GM12878 (cell line): Measurements from ENCODE around the gene PDE10A. TPM values are rescaled to one million over a fixed set of nuclear protein-coding genes. Genes with fewer than 3 reads are reported as not detected.
A peak's percentile ranks its signal among the peaks of the same experiment; 100 is the strongest.

ENCODE experiments used
- ASH2L ChIP-seq: fragments of 300-600, 200-600 bp; sonication (generic); IDR thresholded peaks from 2 replicates; pipeline ENCODE4 v1.6.1; 2017; ENCODE audit warnings: low read depth, mild to moderate bottlenecking, borderline replicate concordance
- BCL3 ChIP-seq: IDR thresholded peaks from 2 replicates; pipeline ENCODE4 v1.6.1; 2011; ENCODE audit warnings: borderline replicate concordance, low read depth, mild to moderate bottlenecking, moderate library complexity, low read length; ENCODE audit not compliant: insufficient read depth, poor library complexity, severe bottlenecking
- BHLHE40 ChIP-seq, 2 experiments: fragments of 450-650 bp in 1 of 2; IDR thresholded peaks; 2 replicates each; pipeline ENCODE4 v1.6.1; 2011 to 2017; ENCODE audit warnings: low read depth in 2 of 2, borderline replicate concordance in 1 of 2, improper control_type of control experiment in 1 of 2, low read length in 1 of 2, mild to moderate bottlenecking in 1 of 2
- CBX3 ChIP-seq: fragments of 200-600 bp; sonication (generic); IDR thresholded peaks from 2 replicates; pipeline ENCODE4 v1.6.1; 2016; ENCODE audit warnings: low read depth, borderline replicate concordance
- CREB1 ChIP-seq: IDR thresholded peaks from 2 replicates; pipeline ENCODE4 v1.6.1; 2012; ENCODE audit warnings: low read depth, mild to moderate bottlenecking, inconsistent platforms
- E4F1 ChIP-seq: fragments of 450-650 bp; IDR thresholded peaks from 2 replicates; pipeline ENCODE4 v1.6.1; 2018; ENCODE audit warnings: borderline replicate concordance, mild to moderate bottlenecking; ENCODE audit not compliant: partially characterized antibody
- IKZF1 ChIP-seq: fragments of 450-650 bp; conservative IDR thresholded peaks from 2 replicates; pipeline ENCODE4 v1.6.1; 2017; ENCODE audit warnings: antibody characterized with exemption, mild to moderate bottlenecking
- NBN ChIP-seq: fragments of 450-650 bp; IDR thresholded peaks from 2 replicates; pipeline ENCODE4 v1.6.1; 2016
- SMARCA5 ChIP-seq: fragments of 450-650 bp; IDR thresholded peaks from 2 replicates; pipeline ENCODE4 v1.6.1; 2017; ENCODE audit warnings: mild to moderate bottlenecking
- SMC3 ChIP-seq: IDR thresholded peaks from 2 replicates; pipeline ENCODE4 v1.6.1; 2011; ENCODE audit warnings: low read length, improper control_type of control experiment, borderline replicate concordance
- SP1 ChIP-seq: IDR thresholded peaks from one replicate; pipeline ENCODE4 v1.6.1; 2011; ENCODE audit warnings: low read depth, low read length
- ZBTB33 ChIP-seq: fragments of 450-650 bp; IDR thresholded peaks from 2 replicates; pipeline ENCODE4 v1.6.1; 2017; ENCODE audit warnings: mild to moderate bottlenecking
- polyA plus RNA-seq, 11 experiments: library from polyadenylated mRNA; depleted of rRNA in 4 of 11; unstranded in 6 of 11; stranded (reverse) in 5 of 11; fragments of >200 nt; fragmentation: Nextera tagmentation in 4 of 11; fragmentation: Illumina TruSeq in 1 of 11; extraction: Ambion mirVana in 4 of 11; extraction: Trizol in 1 of 11; gene quantifications; 1 replicate in 1 of 11; 2 replicates in 10 of 11; pipeline versions ENCODE4 v1.2.1 to v1.2.3, GENCODE V29; 2011 to 2016; ENCODE audit warnings: inconsistent platforms in 2 of 11, missing spikeins in 2 of 11, low read depth in 1 of 11
- total RNA-seq, 4 experiments: library from RNA; depleted of rRNA in 3 of 4; stranded (reverse); fragments of >200 nt in 3 of 4; fragmentation: Illumina TruSeq in 1 of 4; extraction: Trizol in 1 of 4; gene quantifications; 2 replicates each; pipeline versions ENCODE4 v1.2.1 to v1.2.3, GENCODE V29; 2013 to 2021
- TF ChIP-seq, protein P1 (sequence below): IDR thresholded peaks from 2 replicates; pipeline ENCODE4 v1.6.1; 2011; ENCODE audit warnings: low read depth, mild to moderate bottlenecking, low read length, moderate library complexity, borderline replicate concordance; ENCODE audit errors: extremely low read depth
- TF ChIP-seq, protein P2 (sequence below): fragments of 450-650 bp; IDR thresholded peaks from 2 replicates; pipeline ENCODE4 v1.6.1; 2017; ENCODE audit warnings: mild to moderate bottlenecking, moderate library complexity
- TF ChIP-seq, protein P3 (sequence below): fragments of 450-650 bp; conservative IDR thresholded peaks from 2 replicates; pipeline ENCODE4 v1.6.1; 2017; ENCODE audit warnings: mild to moderate bottlenecking, moderate library complexity

PDE10A gene
- total and polyA plus RNA-seq, 10 of the 15 experiments (the other 5 are each of a cell fraction or from before 2014, with no cell fraction given) = under 0.01 to 1.3 (median 0.03) TPM; not detected in 2

DNA sequence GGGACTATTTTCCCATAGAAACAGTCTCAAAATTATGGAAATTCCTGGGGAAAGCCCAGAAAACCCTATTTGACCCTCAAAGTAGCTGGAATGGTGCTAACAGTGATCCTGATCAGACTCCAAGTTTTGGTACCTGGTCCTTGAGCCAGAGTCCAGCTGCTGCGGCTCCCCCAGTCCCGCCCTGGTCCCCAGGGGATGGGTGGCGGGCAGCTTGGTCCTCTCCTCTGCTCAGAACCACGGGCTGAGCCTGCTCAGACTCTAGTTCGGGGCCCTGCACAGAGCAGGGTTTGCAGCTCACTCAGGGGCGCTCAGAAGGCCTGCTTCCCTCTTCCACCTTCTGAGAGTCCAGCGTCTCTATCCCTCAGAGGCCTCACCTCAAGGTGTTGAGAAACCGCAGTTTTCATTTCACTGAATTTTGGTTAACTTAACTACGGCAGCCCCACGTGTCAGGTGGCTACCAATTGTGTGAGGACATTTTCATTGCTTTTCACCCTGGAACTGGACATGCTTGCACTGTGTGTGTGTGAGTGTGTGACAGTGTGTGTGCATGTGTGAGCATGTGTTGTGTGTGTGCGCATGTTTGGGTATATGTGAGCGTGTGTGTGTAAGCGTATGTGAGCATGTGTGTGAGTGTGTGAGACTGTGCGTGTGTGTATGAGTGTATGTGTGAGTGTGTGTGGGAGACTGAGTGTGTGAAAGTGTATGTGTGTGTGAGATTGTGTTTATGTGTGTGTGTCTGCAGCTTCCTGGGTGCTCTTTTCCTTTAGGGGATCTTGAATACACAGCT, 44.2 kb upstream of the PDE10A start (continued):
- TF ChIP-seq BCL3 (peak; percentile 99), IKZF1 (0 out of 2 replicates have a peak, but pooled peaks have one; percentile 14), BHLHE40 (IDR thresholded peaks at IDR 0.05; ENCODE audit: borderline replicate concordance in 1 of 2, low read depth in 2 of 2, low read length in 1 of 2) (peak in 1 of 2 experiments; percentile 30; a peak in 1 of 4 replicates), CREB1 (no peak), E4F1 (no peak), SP1 (no peak), ASH2L (no peak), ZBTB33 (no peak), SMARCA5 (no peak), CBX3 (no peak), SMC3 (no peak), NBN (peak; percentile 63; the same call in 1 of the 2 replicates)
- TF ChIP-seq, protein P1, sequence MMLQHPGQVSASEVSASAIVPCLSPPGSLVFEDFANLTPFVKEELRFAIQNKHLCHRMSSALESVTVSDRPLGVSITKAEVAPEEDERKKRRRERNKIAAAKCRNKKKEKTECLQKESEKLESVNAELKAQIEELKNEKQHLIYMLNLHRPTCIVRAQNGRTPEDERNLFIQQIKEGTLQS = no peak
- TF ChIP-seq, protein P2, sequence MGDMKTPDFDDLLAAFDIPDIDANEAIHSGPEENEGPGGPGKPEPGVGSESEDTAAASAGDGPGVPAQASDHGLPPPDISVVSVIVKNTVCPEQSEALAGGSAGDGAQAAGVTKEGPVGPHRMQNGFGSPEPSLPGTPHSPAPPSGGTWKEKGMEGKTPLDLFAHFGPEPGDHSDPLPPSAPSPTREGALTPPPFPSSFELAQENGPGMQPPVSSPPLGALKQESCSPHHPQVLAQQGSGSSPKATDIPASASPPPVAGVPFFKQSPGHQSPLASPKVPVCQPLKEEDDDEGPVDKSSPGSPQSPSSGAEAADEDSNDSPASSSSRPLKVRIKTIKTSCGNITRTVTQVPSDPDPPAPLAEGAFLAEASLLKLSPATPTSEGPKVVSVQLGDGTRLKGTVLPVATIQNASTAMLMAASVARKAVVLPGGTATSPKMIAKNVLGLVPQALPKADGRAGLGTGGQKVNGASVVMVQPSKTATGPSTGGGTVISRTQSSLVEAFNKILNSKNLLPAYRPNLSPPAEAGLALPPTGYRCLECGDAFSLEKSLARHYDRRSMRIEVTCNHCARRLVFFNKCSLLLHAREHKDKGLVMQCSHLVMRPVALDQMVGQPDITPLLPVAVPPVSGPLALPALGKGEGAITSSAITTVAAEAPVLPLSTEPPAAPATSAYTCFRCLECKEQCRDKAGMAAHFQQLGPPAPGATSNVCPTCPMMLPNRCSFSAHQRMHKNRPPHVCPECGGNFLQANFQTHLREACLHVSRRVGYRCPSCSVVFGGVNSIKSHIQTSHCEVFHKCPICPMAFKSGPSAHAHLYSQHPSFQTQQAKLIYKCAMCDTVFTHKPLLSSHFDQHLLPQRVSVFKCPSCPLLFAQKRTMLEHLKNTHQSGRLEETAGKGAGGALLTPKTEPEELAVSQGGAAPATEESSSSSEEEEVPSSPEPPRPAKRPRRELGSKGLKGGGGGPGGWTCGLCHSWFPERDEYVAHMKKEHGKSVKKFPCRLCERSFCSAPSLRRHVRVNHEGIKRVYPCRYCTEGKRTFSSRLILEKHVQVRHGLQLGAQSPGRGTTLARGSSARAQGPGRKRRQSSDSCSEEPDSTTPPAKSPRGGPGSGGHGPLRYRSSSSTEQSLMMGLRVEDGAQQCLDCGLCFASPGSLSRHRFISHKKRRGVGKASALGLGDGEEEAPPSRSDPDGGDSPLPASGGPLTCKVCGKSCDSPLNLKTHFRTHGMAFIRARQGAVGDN = no peak
- TF ChIP-seq, protein P3, sequence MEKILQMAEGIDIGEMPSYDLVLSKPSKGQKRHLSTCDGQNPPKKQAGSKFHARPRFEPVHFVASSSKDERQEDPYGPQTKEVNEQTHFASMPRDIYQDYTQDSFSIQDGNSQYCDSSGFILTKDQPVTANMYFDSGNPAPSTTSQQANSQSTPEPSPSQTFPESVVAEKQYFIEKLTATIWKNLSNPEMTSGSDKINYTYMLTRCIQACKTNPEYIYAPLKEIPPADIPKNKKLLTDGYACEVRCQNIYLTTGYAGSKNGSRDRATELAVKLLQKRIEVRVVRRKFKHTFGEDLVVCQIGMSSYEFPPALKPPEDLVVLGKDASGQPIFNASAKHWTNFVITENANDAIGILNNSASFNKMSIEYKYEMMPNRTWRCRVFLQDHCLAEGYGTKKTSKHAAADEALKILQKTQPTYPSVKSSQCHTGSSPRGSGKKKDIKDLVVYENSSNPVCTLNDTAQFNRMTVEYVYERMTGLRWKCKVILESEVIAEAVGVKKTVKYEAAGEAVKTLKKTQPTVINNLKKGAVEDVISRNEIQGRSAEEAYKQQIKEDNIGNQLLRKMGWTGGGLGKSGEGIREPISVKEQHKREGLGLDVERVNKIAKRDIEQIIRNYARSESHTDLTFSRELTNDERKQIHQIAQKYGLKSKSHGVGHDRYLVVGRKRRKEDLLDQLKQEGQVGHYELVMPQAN = no peak
